DOHH2 (cell line): Measurements from ENCODE around the gene GTSE1.

Experiments used
- H3F3A ChIP-seq: fragments of 200-600 bp; sonication (generic), shearing (Covaris generic); 2 replicates; pipeline ENCODE4 v1.6.0; 2016; ENCODE audit warnings: antibody characterized with exemption, mild to moderate bottlenecking; ENCODE audit not compliant: control insufficient read depth, insufficient read depth
- H3K27ac ChIP-seq: fragments of 200-600 bp; sonication (generic); 2 replicates; pipeline ENCODE4 v1.5.1; 2014; ENCODE audit warnings: low read depth, mild to moderate bottlenecking, low read length, moderate library complexity
- H3K27me3 ChIP-seq: fragments of 200-600 bp; sonication (generic); 2 replicates; pipeline ENCODE4 v1.6.1; 2014; ENCODE audit warnings: mild to moderate bottlenecking, low read length, mixed read lengths; ENCODE audit not compliant: control insufficient read depth
- H3K36me3 ChIP-seq: fragments of 200-600 bp; sonication (generic); 2 replicates; pipeline ENCODE4 v1.6.1; 2014; ENCODE audit warnings: mild to moderate bottlenecking, low read length, moderate library complexity, mixed read lengths; ENCODE audit not compliant: control insufficient read depth
- H3K4me1 ChIP-seq: fragments of 200-600 bp; sonication (generic); 2 replicates; pipeline ENCODE4 v1.6.1; 2014; ENCODE audit warnings: mild to moderate bottlenecking, low read length, mixed read lengths; ENCODE audit not compliant: control insufficient read depth
- H3K4me2 ChIP-seq: fragments of 200-600 bp; sonication (generic); 2 replicates; pipeline ENCODE4 v1.6.0; 2014; ENCODE audit warnings: mild to moderate bottlenecking, low read length, moderate library complexity
- H3K4me3 ChIP-seq: fragments of 200-600 bp; sonication (generic); 2 replicates; pipeline ENCODE4 v1.5.1; 2014; ENCODE audit warnings: mild to moderate bottlenecking, low read length, mixed read lengths
- H3K79me2 ChIP-seq: fragments of 200-600 bp; sonication (generic); 2 replicates; pipeline ENCODE4 v1.6.1; 2014; ENCODE audit warnings: mild to moderate bottlenecking, low read length, mixed read lengths; ENCODE audit not compliant: control insufficient read depth
- H3K9me2 ChIP-seq: fragments of 200-600 bp; sonication (generic); replicated peaks from 2 replicates; pipeline ENCODE4 v1.6.1; 2014; ENCODE audit warnings: mild to moderate bottlenecking, low read length, mixed read lengths; ENCODE audit not compliant: control insufficient read depth
- H3K9me3 ChIP-seq: fragments of 200-600 bp; sonication (generic); 2 replicates; pipeline ENCODE4 v1.6.1; 2014; ENCODE audit warnings: antibody characterized with exemption, low read length, mixed read lengths; ENCODE audit not compliant: control insufficient read depth, insufficient read depth
- H4K20me1 ChIP-seq: fragments of 200-600 bp; sonication (generic); 2 replicates; pipeline ENCODE4 v1.6.0; 2014; ENCODE audit warnings: low read depth, mild to moderate bottlenecking, antibody characterized with exemption, low read length, moderate library complexity; ENCODE audit not compliant: control insufficient read depth, insufficient read depth
- CTCF ChIP-seq: fragments of 200-600 bp; sonication (generic); IDR thresholded peaks from one replicate; pipeline ENCODE4 v1.5.1; 2014; ENCODE audit warnings: antibody characterized with exemption, mild to moderate bottlenecking, low read depth, low read length; ENCODE audit not compliant: poor library complexity, severe bottlenecking
- EZH2phosphoT487 ChIP-seq: fragments of 200-600 bp; sonication (generic); IDR thresholded peaks from 2 replicates; pipeline ENCODE4 v1.6.1; 2017; ENCODE audit warnings: borderline replicate concordance, mild to moderate bottlenecking, antibody characterized with exemption, low read length, moderate library complexity, mixed read lengths

GTSE1 gene

DNA sequence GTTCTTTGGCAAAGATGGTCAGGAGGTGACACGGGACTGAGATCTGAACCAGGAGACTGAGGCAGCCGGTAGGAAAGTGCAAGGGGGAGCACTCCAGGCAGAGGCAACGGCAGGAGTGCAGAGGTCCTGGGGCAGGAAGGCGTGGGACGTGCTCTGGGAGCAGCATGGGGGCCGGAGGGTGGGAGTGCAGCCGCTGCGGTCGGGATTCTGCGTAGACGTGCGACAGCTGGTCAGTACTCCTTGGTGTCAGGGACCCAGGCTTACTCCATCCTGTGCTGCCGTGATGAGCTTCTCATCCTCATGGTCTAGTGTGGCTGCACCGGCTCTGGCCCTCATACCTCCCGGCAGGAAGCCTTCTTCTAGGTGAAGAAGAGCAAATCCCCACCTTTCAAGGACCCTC lies 21.9 kb downstream of the GTSE1 start:
- Histone ChIP-seq H3K27ac (no peak overlapping the region), H3K36me3 (peaks cover 87% of the 10 kb centered on the region), H3K79me2 (peaks cover 55% of the 10 kb centered on the region), H3K4me2 (no peak overlapping the region), H3K9me3 (no peaks in the 10 kb centered on the region), H3K4me3 (no peak overlapping the region), H3K4me1 (no peaks in the 10 kb centered on the region), H4K20me1 (peaks cover 4% of the 10 kb centered on the region; the same call in 1 of the 2 replicates), H3K27me3 (no peaks in the 10 kb centered on the region), H3F3A (no peaks in the 10 kb centered on the region), H3K9me2 (no peaks in the 10 kb centered on the region)
- no peak for TF ChIP-seq CTCF
- no peak for TF ChIP-seq EZH2phosphoT487

GRCh38 chr22:46319319-46319718 lies 22.6 kb downstream of the GTSE1 start:
- no peaks in the 10 kb centered on the region for H3F3A ChIP-seq
- H3K27me3 ChIP-seq: no peaks in the 10 kb centered on the region
- no peaks in the 10 kb centered on the region for H3K9me3 ChIP-seq
- no peak overlapping the region for H3K4me2 ChIP-seq
- peaks cover 84% of the 10 kb centered on the region for H3K36me3 ChIP-seq
- TF ChIP-seq EZH2phosphoT487: no peak
- TF ChIP-seq CTCF: no peak
- peaks cover 51% of the 10 kb centered on the region for H3K79me2 ChIP-seq
- H3K9me2 ChIP-seq: no peaks in the 10 kb centered on the region
- H4K20me1 ChIP-seq: peaks cover 4% of the 10 kb centered on the region; the same call in 1 of the 2 replicates
- no peak overlapping the region for H3K27ac ChIP-seq
- H3K4me3 ChIP-seq: no peak overlapping the region
- H3K4me1 ChIP-seq: no peaks in the 10 kb centered on the region

DNA sequence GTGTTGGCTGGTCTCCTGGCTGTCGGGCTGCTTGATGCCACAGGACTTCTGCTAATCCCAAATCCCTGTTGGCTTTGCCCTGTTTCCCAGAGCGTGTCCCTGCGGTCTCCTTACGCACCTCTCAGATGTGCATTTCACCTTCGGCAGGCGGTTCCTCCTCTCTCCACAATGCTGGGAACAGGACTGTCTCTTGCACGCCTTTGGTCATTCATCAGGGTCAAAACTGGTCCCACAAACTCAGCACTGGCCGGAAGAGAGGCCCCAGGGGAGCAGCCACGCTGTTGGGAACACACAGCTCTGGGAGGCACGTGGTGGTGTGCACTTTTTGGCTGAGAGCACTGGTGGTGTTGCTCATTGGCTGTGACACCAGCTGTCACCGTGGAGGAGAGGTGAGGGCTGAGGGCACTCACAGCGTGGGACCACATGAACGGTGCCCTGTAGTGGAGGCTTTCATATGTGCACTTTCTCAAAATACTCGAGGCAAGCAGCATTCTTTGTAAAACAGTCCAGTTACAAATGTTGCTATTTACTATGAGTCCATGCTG lies 23.6 kb downstream of the GTSE1 start:
- Histone ChIP-seq H3K27ac (no peak overlapping the region), H4K20me1 (peaks cover 4% of the 10 kb centered on the region; the same call in 1 of the 2 replicates), H3K79me2 (peaks cover 48% of the 10 kb centered on the region), H3K27me3 (no peaks in the 10 kb centered on the region), H3K36me3 (peaks cover 83% of the 10 kb centered on the region), H3F3A (no peaks in the 10 kb centered on the region), H3K9me3 (no peaks in the 10 kb centered on the region), H3K4me3 (no peak overlapping the region), H3K9me2 (no peaks in the 10 kb centered on the region), H3K4me1 (no peaks in the 10 kb centered on the region), H3K4me2 (no peak overlapping the region)
- TF ChIP-seq EZH2phosphoT487 (no peak), CTCF (no peak)
